H9 (cell line): ENCODE measurements around the gene RIPOR1. TPM values are rescaled to one million over a fixed set of nuclear protein-coding genes. Genes with fewer than 3 reads are reported as not detected.

ENCODE experiments used
- DNase-seq: peaks from one replicate; pipeline ENCODE4 v3.0.0-alpha.2; 2017
- H2AFZ ChIP-seq: one replicate; pipeline ENCODE4 v1.6.1; 2013; ENCODE audit warnings: mild to moderate bottlenecking, low read length, control low read depth, moderate library complexity
- H2AK5ac ChIP-seq: 2 replicates; pipeline ENCODE4 v1.6.1; 2013; ENCODE audit warnings: low read length, control low read depth, mixed read lengths; ENCODE audit not compliant: insufficient read length
- H2BK120ac ChIP-seq: one replicate; pipeline ENCODE4 v1.6.1; 2013; ENCODE audit warnings: low read depth, mild to moderate bottlenecking, low read length, control low read depth, inconsistent platforms; ENCODE audit not compliant: poor library complexity, severe bottlenecking
- H2BK12ac ChIP-seq: 2 replicates; pipeline ENCODE4 v1.6.1; 2013; ENCODE audit warnings: low read length, control low read depth, mixed read lengths, low read depth; ENCODE audit not compliant: insufficient read length
- H2BK15ac ChIP-seq: 2 replicates; pipeline ENCODE4 v1.6.1; 2013; ENCODE audit warnings: low read depth, low read length, control low read depth
- H2BK20ac ChIP-seq: one replicate; pipeline ENCODE4 v1.6.1; 2013; ENCODE audit warnings: low read depth, mild to moderate bottlenecking, low read length, control low read depth, inconsistent platforms; ENCODE audit not compliant: poor library complexity, severe bottlenecking
- H2BK5ac ChIP-seq: 2 replicates; pipeline ENCODE4 v1.6.1; 2013; ENCODE audit warnings: low read length, control low read depth, mixed read lengths; ENCODE audit not compliant: insufficient read length
- H3K14ac ChIP-seq: 2 replicates; pipeline ENCODE4 v1.6.1; 2013; ENCODE audit warnings: low read length, control low read depth; ENCODE audit not compliant: insufficient read depth
- H3K18ac ChIP-seq: 2 replicates; pipeline ENCODE4 v1.6.1; 2013; ENCODE audit warnings: low read depth, mild to moderate bottlenecking, mixed read lengths, low read length, control low read depth; ENCODE audit not compliant: insufficient read length
- H3K23ac ChIP-seq: 2 replicates; pipeline ENCODE4 v1.6.1; 2013; ENCODE audit warnings: low read length, control low read depth, mixed read lengths, low read depth; ENCODE audit not compliant: insufficient read length
- H3K23me2 ChIP-seq: 2 replicates; pipeline ENCODE4 v1.6.1; 2013; ENCODE audit warnings: low read depth, mild to moderate bottlenecking, mixed read lengths, low read length, control low read depth; ENCODE audit not compliant: insufficient read length, poor library complexity, severe bottlenecking
- H3K27ac ChIP-seq: 2 replicates; pipeline ENCODE4 v1.5.1; 2013; ENCODE audit warnings: low read length, control low read depth, mixed read lengths, low read depth; ENCODE audit not compliant: insufficient read length
- H3K27me3 ChIP-seq: 2 replicates; pipeline ENCODE4 v1.6.1; 2013; ENCODE audit warnings: low read length, control low read depth, inconsistent platforms; ENCODE audit not compliant: insufficient read depth
- H3K4ac ChIP-seq: 2 replicates; pipeline ENCODE4 v1.6.1; 2013; ENCODE audit warnings: low read depth, mild to moderate bottlenecking, control low read depth, inconsistent platforms, low read length, moderate library complexity
- H3K4me1 ChIP-seq: 2 replicates; pipeline ENCODE4 v1.6.1; 2013; ENCODE audit warnings: low read length, control low read depth, inconsistent platforms; ENCODE audit not compliant: insufficient read depth
- H3K4me2 ChIP-seq: 2 replicates; pipeline ENCODE4 v1.6.1; 2013; ENCODE audit warnings: low read length, control low read depth, mixed read lengths; ENCODE audit not compliant: insufficient read length, insufficient read depth
- H3K56ac ChIP-seq: 2 replicates; pipeline ENCODE4 v1.6.1; 2013; ENCODE audit warnings: low read depth, mild to moderate bottlenecking, mixed read lengths, low read length, control low read depth; ENCODE audit not compliant: insufficient read length
- H3K79me1 ChIP-seq: 2 replicates; pipeline ENCODE4 v1.6.1; 2013; ENCODE audit warnings: low read depth, mild to moderate bottlenecking, moderate library complexity, low read length, control low read depth, inconsistent platforms; ENCODE audit not compliant: insufficient read depth, poor library complexity, severe bottlenecking
- H3K79me2 ChIP-seq: 2 replicates; pipeline ENCODE4 v1.6.1; 2013; ENCODE audit warnings: low read length, control low read depth, inconsistent platforms; ENCODE audit not compliant: insufficient read depth
- H3K9ac ChIP-seq: 2 replicates; pipeline ENCODE4 v1.6.1; 2013; ENCODE audit warnings: low read length, control low read depth, mixed read lengths; ENCODE audit not compliant: insufficient read length; ENCODE audit errors: extremely low read depth
- H3K9me3 ChIP-seq: one replicate; pipeline ENCODE4 v1.6.1; 2013; ENCODE audit warnings: low read depth, low read length, inconsistent platforms; ENCODE audit not compliant: control insufficient read depth
- H3T11ph ChIP-seq: one replicate; pipeline ENCODE4 v1.6.1; 2013; ENCODE audit warnings: mild to moderate bottlenecking, low read length, control low read depth, inconsistent platforms
- H4K20me1 ChIP-seq: one replicate; pipeline ENCODE4 v1.6.1; 2013; ENCODE audit not compliant: control insufficient read depth, insufficient read length, insufficient read depth
- H4K5ac ChIP-seq: 2 replicates; pipeline ENCODE4 v1.6.1; 2013; ENCODE audit warnings: low read depth, mild to moderate bottlenecking, mixed read lengths, low read length, control low read depth; ENCODE audit not compliant: insufficient read length
- H4K8ac ChIP-seq: replicated peaks from 2 replicates; pipeline ENCODE4 v1.6.1; 2013; ENCODE audit warnings: low read length, control low read depth, mixed read lengths, low read depth; ENCODE audit not compliant: insufficient read length
- H4K91ac ChIP-seq: 2 replicates; pipeline ENCODE4 v1.6.1; 2013; ENCODE audit warnings: low read depth, mild to moderate bottlenecking, moderate library complexity, mixed read lengths, low read length, control low read depth; ENCODE audit not compliant: insufficient read length
- H3K27ac Mint-ChIP-seq, 3 experiments: 2 replicates in 2 of 3; 3 replicates in 1 of 3; pipeline ENCODE4 v1.8.0; 2020 to 2021; ENCODE audit warnings: mixed read lengths in 3 of 3, mild to moderate bottlenecking in 1 of 3, moderate library complexity in 1 of 3
- H3K27me3 Mint-ChIP-seq: 2 replicates; pipeline ENCODE4 v1.8.0; 2021; ENCODE audit warnings: low read depth, mild to moderate bottlenecking, moderate library complexity, mixed read lengths
- H3K36me3 Mint-ChIP-seq, 3 experiments: 2 replicates in 2 of 3; 3 replicates in 1 of 3; pipeline ENCODE4 v1.8.0; 2020 to 2021; ENCODE audit warnings: low read depth in 3 of 3, mixed read lengths in 3 of 3; ENCODE audit not compliant: insufficient read depth in 1 of 3
- H3K4me1 Mint-ChIP-seq, 2 experiments: 2 replicates each; pipeline ENCODE4 v1.8.0; 2020; ENCODE audit warnings: mixed read lengths in 2 of 2
- H3K4me3 Mint-ChIP-seq, 2 experiments: 2 replicates in 1 of 2; 3 replicates in 1 of 2; pipeline ENCODE4 v1.8.0; 2020 to 2021; ENCODE audit warnings: mild to moderate bottlenecking in 2 of 2, mixed read lengths in 2 of 2, moderate library complexity in 1 of 2
- H3K9me3 Mint-ChIP-seq, 2 experiments: 2 replicates in 1 of 2; 3 replicates in 1 of 2; pipeline ENCODE4 v1.8.0; 2020; ENCODE audit warnings: mild to moderate bottlenecking in 2 of 2, mixed read lengths in 2 of 2, moderate library complexity in 1 of 2
- WGBS: extraction: QIAGEN DNeasy Blood & Tissue Kit; methylation state at CpG from one replicate; pipeline ENCODE4 v1.1.7; 2013; ENCODE audit warnings: missing lambda C conversion rate, low lambda C conversion rate, mixed read lengths; ENCODE audit not compliant: insufficient read length; ENCODE audit errors: extremely low coverage; 5-methylcytosine and 5-hydroxymethylcytosine counted together
- total RNA-seq: library from RNA; stranded (reverse); gene quantifications from 2 replicates; pipeline ENCODE4 v1.2.1, GENCODE V29; 2021
- TF ChIP-seq, protein P1 (sequence below): fragments of 200-600 bp; sonication (generic); conservative IDR thresholded peaks from 3 replicates; pipeline ENCODE4 v1.8.0; 2021; ENCODE audit warnings: antibody characterized with exemption, mild to moderate bottlenecking

The RIPOR1 gene
- total RNA-seq, 1 experiment from 2014 or later, result 14.3 TPM

DNA sequence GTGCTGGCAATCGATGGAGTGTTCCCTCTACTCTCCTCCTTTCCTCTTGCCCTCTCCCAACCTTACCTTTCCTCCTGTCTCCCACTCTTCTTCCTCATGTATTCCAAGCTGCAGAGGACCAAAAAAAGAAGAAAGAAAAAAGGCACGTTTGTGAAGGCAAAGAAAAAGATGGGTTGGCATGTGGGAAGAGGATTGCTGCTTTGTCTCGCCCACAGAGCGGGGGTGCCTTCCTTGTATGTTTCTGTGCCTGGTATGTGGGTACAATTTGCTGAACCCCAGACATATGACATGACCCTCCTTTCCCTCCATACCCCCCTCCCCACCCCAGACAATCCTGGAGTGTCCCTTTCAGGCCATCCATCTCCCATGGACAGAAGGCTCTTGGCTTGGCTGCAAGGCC lies 20.6 kb downstream of the RIPOR1 start:
- H4K5ac ChIP-seq, result no peak overlapping the region

More for the DNA sequence above, 20.6 kb downstream of the RIPOR1 start:
- H2BK15ac ChIP-seq, result no peak overlapping the region
- TF ChIP-seq, protein P1, sequence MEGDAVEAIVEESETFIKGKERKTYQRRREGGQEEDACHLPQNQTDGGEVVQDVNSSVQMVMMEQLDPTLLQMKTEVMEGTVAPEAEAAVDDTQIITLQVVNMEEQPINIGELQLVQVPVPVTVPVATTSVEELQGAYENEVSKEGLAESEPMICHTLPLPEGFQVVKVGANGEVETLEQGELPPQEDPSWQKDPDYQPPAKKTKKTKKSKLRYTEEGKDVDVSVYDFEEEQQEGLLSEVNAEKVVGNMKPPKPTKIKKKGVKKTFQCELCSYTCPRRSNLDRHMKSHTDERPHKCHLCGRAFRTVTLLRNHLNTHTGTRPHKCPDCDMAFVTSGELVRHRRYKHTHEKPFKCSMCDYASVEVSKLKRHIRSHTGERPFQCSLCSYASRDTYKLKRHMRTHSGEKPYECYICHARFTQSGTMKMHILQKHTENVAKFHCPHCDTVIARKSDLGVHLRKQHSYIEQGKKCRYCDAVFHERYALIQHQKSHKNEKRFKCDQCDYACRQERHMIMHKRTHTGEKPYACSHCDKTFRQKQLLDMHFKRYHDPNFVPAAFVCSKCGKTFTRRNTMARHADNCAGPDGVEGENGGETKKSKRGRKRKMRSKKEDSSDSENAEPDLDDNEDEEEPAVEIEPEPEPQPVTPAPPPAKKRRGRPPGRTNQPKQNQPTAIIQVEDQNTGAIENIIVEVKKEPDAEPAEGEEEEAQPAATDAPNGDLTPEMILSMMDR, result no peak
- no peak overlapping the region for H2BK12ac ChIP-seq
- no peak overlapping the region for H3T11ph ChIP-seq
- no peaks in the 10 kb centered on the region for H3K9me3 ChIP-seq
- H3K27me3 ChIP-seq, result no peaks in the 10 kb centered on the region
- H4K20me1 ChIP-seq, result no peaks in the 10 kb centered on the region
- H3K36me3 Mint-ChIP-seq, result peaks cover 0 to 16% (median 0%) of the 10 kb centered on the region in 3 experiments; a peak in 5 of 7 replicates
- no peak overlapping the region for H2AFZ ChIP-seq
- H4K91ac ChIP-seq, result no peak overlapping the region
- H3K27ac Mint-ChIP-seq, result no peak overlapping the region
- H2AK5ac ChIP-seq, result no peak overlapping the region
- peaks cover 10 to 21% of the 10 kb centered on the region in 2 experiments for H3K4me1 Mint-ChIP-seq
- DNase-seq, result no peak
- H3K9me3 Mint-ChIP-seq, result no peaks in the 10 kb centered on the region
- H3K14ac ChIP-seq, result no peak overlapping the region
- no peak overlapping the region for H3K18ac ChIP-seq
- H3K79me1 ChIP-seq, result no peaks in the 10 kb centered on the region
- no peaks in the 10 kb centered on the region; the same call in 1 of the 2 replicates for H3K4me1 ChIP-seq
- H3K56ac ChIP-seq, result no peak overlapping the region
- WGBS, result no CpG with 5 or more reads among the region's 4 CpGs
- no peak overlapping the region for H3K4me3 Mint-ChIP-seq
- H2BK5ac ChIP-seq, result no peak overlapping the region
- no peak overlapping the region for H2BK120ac ChIP-seq
- no peak overlapping the region for H4K8ac ChIP-seq
- H3K23ac ChIP-seq, result no peak overlapping the region
- no peak overlapping the region for H3K9ac ChIP-seq
- no peaks in the 10 kb centered on the region for H3K27me3 Mint-ChIP-seq
- no peak overlapping the region for H3K4me2 ChIP-seq
- H3K27ac ChIP-seq, result no peak overlapping the region
- no peaks in the 10 kb centered on the region for H3K23me2 ChIP-seq
- H2BK20ac ChIP-seq, result no peak overlapping the region
- no peaks in the 10 kb centered on the region for H3K79me2 ChIP-seq
- no peak overlapping the region for H3K4ac ChIP-seq
